Breast epithelium (tissue), 3 donors: ENCODE results near the gene RFTN1.

ENCODE experiments used
- CTCF ChIP-seq, 3 donors: fragments of 450-650 bp; IDR thresholded peaks; one replicate each; pipeline ENCODE4 v1.5.1; 2016 to 2017; ENCODE audit warnings: antibody characterized with exemption in 3 of 3, mild to moderate bottlenecking in 3 of 3, moderate library complexity in 3 of 3
- POLR2A ChIP-seq: fragments of 450-650 bp; IDR thresholded peaks from one replicate; pipeline ENCODE4 v1.6.1; 2016; ENCODE audit warnings: antibody characterized with exemption, mild to moderate bottlenecking, moderate library complexity
- POLR2AphosphoS5 ChIP-seq, 3 donors: sonication (generic); formaldehyde crosslinking; IDR thresholded peaks; one replicate each; pipeline ENCODE4 v1.6.1; 2017; ENCODE audit warnings: antibody characterized with exemption in 3 of 3

- TF ChIP-seq POLR2A, result no peak
- no peak for TF ChIP-seq CTCF (IDR thresholded peaks at IDR 0.05)
- TF ChIP-seq POLR2AphosphoS5 (IDR thresholded peaks at IDR 0.05), result no peak
Measured at GRCh38 chr3:16468002-16468335, 45.5 kb downstream of the RFTN1 start.
